HEK293T (cell line): Measurements from ENCODE around the gene HNRNPL.

ENCODE experiments used
- FOXK2 ChIP-seq: fragments of 450-650 bp; IDR thresholded peaks from 2 replicates; pipeline ENCODE4 v1.6.1; 2016; ENCODE audit warnings: mild to moderate bottlenecking
- LEF1 ChIP-seq: fragments of 450-650 bp; IDR thresholded peaks from 2 replicates; pipeline ENCODE4 v1.6.1; 2017; ENCODE audit warnings: mild to moderate bottlenecking, borderline replicate concordance
- TARDBP ChIP-seq: fragments of 450-650 bp; IDR thresholded peaks from 2 replicates; pipeline ENCODE4 v1.6.1; 2016
- ZNF384 ChIP-seq: fragments of 450-650 bp; IDR thresholded peaks from 2 replicates; pipeline ENCODE4 v1.6.1; 2016

DNA sequence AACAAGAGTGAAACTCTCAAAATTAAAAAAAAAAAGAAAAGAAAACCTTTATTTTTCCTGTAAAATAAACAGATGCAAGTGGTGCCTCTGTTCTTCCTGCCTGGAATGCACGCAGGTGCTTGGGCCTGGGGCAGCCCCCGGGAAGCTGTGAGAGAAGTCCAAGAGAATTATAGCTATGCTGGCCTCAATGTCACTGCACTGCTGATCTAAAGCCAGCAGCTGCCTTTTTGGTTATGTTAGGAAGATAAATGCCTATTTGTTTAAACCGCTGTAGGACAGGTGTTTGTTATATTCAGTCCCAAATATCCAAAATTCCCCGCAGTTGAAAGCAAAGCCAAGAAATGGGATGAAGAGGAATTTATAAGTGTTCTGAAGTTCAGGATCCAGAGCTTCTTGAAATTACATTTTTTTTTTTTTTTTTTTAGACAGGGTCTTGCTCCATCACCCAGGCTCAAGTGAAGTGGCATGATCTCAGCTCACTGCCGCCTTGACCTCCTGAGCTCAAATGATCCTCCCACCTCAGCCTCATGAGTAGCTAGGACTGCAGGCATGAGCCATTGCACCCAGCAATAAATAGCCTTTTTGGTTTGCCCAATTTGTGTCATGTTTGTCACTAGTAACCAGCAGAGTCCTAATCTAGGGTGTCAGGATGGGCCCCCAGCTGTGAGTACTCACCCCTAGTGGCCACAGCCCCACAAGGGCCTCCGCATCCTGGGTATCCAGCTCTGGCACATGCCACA lies 26.0 kb upstream of the HNRNPL start:
- TF ChIP-seq FOXK2, result no peak
- TF ChIP-seq ZNF384, result no peak
- no peak for TF ChIP-seq LEF1
- TF ChIP-seq TARDBP, result no peak
